ENCODE measurements around the gene TNPO1. TPM values are rescaled to one million over a fixed set of nuclear protein-coding genes. Genes with fewer than 3 reads are reported as not detected.

The TNPO1 gene
- total and polyA plus RNA-seq, 10 of the 15 experiments (the other 5 are each of a cell fraction or from before 2014, with no cell fraction given), result 18.1 to 123 (median 79.2) TPM

DNA sequence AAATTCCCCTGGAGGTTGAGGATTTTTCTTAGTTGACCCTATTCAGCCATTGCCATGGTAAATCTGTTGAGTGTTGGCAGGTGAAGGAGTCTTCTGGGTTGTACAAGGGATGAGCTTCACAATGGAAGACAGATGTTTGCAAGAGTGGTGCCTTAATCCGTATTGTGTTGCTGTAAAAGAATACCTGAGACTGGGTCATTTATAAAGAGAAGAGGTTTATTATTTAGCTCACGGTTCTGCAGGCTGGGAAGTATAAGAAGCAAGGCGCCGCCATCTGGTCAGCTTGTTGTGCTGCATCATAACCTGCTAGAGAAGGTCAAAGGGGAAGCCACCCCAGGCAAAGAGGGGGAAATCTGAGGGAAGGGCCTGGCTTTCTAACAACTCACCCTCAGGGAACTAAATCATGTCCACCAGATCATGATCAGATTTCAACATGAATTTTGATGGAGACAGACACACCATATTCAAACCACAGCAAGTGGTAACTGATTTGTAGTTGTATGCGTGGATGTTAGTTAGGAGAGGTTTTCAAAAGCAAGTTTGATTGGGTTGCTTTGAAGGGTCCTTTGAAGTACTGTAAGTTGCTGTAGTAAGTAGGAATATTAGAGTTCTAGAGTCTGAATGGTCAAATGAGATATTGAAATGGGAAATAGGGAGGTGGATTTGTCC is 2.5 kb downstream of the TNPO1 start (continued):
- TF ChIP-seq, protein P1, sequence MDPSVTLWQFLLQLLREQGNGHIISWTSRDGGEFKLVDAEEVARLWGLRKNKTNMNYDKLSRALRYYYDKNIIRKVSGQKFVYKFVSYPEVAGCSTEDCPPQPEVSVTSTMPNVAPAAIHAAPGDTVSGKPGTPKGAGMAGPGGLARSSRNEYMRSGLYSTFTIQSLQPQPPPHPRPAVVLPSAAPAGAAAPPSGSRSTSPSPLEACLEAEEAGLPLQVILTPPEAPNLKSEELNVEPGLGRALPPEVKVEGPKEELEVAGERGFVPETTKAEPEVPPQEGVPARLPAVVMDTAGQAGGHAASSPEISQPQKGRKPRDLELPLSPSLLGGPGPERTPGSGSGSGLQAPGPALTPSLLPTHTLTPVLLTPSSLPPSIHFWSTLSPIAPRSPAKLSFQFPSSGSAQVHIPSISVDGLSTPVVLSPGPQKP (IDR thresholded peaks at IDR 0.05; ENCODE audit: low read depth, low read length), result no peak
- TF ChIP-seq CREM (IDR thresholded peaks at IDR 0.05; ENCODE audit: low read depth), result peak; percentile 39; the same call in 1 of the 2 replicates
- TF ChIP-seq NFYB (IDR thresholded peaks at IDR 0.05; ENCODE audit: insufficient read depth, low read depth, low read length), result no peak
- no peak for TF ChIP-seq TCF3 (IDR thresholded peaks at IDR 0.05; ENCODE audit: borderline replicate concordance, insufficient read depth, low read depth, low read length)
- TF ChIP-seq SP1 (IDR thresholded peaks at IDR 0.05; ENCODE audit: low read depth, low read length), result no peak
- TF ChIP-seq PAX5 (IDR thresholded peaks at IDR 0.05; ENCODE audit: borderline replicate concordance, low read depth, low read length), result no peak
- TF ChIP-seq PML (IDR thresholded peaks at IDR 0.05; ENCODE audit: low read length), result no peak
- peak; percentile 71 for TF ChIP-seq YY1 (IDR thresholded peaks at IDR 0.05; ENCODE audit: low read depth, low read length)
- no peak for TF ChIP-seq YBX1 (IDR thresholded peaks at IDR 0.05)
- TF ChIP-seq SPI1 (IDR thresholded peaks at IDR 0.05; ENCODE audit: borderline replicate concordance, insufficient read depth, low read depth, low read length), result no peak
- TF ChIP-seq, protein P2, sequence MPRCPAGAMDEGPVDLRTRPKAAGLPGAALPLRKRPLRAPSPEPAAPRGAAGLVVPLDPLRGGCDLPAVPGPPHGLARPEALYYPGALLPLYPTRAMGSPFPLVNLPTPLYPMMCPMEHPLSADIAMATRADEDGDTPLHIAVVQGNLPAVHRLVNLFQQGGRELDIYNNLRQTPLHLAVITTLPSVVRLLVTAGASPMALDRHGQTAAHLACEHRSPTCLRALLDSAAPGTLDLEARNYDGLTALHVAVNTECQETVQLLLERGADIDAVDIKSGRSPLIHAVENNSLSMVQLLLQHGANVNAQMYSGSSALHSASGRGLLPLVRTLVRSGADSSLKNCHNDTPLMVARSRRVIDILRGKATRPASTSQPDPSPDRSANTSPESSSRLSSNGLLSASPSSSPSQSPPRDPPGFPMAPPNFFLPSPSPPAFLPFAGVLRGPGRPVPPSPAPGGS (IDR thresholded peaks at IDR 0.05; ENCODE audit: borderline replicate concordance, insufficient read depth, low read depth, low read length, poor library complexity, severe bottlenecking), result no peak
- TF ChIP-seq TBL1XR1 (IDR thresholded peaks at IDR 0.05; ENCODE audit: low read depth, low read length), result no peak
- no peak for TF ChIP-seq HDAC6 (IDR thresholded peaks at IDR 0.05; ENCODE audit: unreplicated experiment)
- no peak for TF ChIP-seq MXI1 (IDR thresholded peaks at IDR 0.05; ENCODE audit: low read depth, low read length)
- no peak for TF ChIP-seq MEF2A (IDR thresholded peaks at IDR 0.05; ENCODE audit: insufficient read depth, low read depth, low read length)
- TF ChIP-seq IRF4 (IDR thresholded peaks at IDR 0.05; ENCODE audit: low read depth, low read length), result no peak
- no peak for TF ChIP-seq POU2F2 (IDR thresholded peaks at IDR 0.05; ENCODE audit: borderline replicate concordance, low read depth, low read length)
- TF ChIP-seq, protein P3, sequence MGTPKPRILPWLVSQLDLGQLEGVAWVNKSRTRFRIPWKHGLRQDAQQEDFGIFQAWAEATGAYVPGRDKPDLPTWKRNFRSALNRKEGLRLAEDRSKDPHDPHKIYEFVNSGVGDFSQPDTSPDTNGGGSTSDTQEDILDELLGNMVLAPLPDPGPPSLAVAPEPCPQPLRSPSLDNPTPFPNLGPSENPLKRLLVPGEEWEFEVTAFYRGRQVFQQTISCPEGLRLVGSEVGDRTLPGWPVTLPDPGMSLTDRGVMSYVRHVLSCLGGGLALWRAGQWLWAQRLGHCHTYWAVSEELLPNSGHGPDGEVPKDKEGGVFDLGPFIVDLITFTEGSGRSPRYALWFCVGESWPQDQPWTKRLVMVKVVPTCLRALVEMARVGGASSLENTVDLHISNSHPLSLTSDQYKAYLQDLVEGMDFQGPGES (IDR thresholded peaks at IDR 0.05), result no peak
- TF ChIP-seq, protein P4, sequence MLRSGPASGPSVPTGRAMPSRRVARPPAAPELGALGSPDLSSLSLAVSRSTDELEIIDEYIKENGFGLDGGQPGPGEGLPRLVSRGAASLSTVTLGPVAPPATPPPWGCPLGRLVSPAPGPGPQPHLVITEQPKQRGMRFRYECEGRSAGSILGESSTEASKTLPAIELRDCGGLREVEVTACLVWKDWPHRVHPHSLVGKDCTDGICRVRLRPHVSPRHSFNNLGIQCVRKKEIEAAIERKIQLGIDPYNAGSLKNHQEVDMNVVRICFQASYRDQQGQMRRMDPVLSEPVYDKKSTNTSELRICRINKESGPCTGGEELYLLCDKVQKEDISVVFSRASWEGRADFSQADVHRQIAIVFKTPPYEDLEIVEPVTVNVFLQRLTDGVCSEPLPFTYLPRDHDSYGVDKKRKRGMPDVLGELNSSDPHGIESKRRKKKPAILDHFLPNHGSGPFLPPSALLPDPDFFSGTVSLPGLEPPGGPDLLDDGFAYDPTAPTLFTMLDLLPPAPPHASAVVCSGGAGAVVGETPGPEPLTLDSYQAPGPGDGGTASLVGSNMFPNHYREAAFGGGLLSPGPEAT (IDR thresholded peaks at IDR 0.05; ENCODE audit: low read depth), result 0 out of 2 replicates have a peak, but pooled peaks have one; percentile 19
- peak; percentile 94 for TF ChIP-seq NR2F1 (conservative IDR thresholded peaks at IDR 0.05)
- no peak for TF ChIP-seq NFXL1 (IDR thresholded peaks at IDR 0.05; ENCODE audit: borderline replicate concordance)
- TF ChIP-seq, protein P5, sequence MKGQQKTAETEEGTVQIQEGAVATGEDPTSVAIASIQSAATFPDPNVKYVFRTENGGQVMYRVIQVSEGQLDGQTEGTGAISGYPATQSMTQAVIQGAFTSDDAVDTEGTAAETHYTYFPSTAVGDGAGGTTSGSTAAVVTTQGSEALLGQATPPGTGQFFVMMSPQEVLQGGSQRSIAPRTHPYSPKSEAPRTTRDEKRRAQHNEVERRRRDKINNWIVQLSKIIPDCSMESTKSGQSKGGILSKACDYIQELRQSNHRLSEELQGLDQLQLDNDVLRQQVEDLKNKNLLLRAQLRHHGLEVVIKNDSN (IDR thresholded peaks at IDR 0.05; ENCODE audit: borderline replicate concordance, extremely low read length, insufficient read depth, low read depth, low read length), result no peak
- no peak for TF ChIP-seq ESRRA (IDR thresholded peaks at IDR 0.05; ENCODE audit: low read length)
- no peak for TF ChIP-seq POLR2AphosphoS5 (IDR thresholded peaks at IDR 0.05; ENCODE audit: low read length)
- TF ChIP-seq ASH2L (IDR thresholded peaks at IDR 0.05; ENCODE audit: borderline replicate concordance, low read depth), result no peak
- peak; percentile 56; the same call in 1 of the 2 replicates for TF ChIP-seq SMC3 (IDR thresholded peaks at IDR 0.05; ENCODE audit: borderline replicate concordance, low read length)

All from GM12878 (cell line).